ENCODE results near the gene MBNL1.

DNA sequence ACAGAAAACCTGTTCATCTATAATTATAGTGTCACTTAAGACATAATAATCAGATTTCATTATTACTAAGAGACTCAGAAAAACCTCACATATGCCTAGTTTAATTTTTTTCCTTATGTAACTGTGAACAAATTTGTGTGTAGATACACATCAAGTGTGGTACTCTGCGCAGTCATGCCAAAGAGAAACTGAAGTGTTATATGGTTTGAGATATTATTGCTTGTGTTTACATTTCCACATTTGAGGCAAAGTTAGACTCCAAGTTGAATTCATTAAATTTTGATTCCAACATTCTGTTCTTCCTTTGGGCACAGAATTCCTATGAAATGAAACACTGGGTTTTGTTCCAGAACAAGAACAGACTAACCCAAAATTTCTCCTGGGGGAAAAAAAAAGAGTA lies 2.2 kb downstream of the MBNL1 start:
- TF ChIP-seq, protein P1, sequence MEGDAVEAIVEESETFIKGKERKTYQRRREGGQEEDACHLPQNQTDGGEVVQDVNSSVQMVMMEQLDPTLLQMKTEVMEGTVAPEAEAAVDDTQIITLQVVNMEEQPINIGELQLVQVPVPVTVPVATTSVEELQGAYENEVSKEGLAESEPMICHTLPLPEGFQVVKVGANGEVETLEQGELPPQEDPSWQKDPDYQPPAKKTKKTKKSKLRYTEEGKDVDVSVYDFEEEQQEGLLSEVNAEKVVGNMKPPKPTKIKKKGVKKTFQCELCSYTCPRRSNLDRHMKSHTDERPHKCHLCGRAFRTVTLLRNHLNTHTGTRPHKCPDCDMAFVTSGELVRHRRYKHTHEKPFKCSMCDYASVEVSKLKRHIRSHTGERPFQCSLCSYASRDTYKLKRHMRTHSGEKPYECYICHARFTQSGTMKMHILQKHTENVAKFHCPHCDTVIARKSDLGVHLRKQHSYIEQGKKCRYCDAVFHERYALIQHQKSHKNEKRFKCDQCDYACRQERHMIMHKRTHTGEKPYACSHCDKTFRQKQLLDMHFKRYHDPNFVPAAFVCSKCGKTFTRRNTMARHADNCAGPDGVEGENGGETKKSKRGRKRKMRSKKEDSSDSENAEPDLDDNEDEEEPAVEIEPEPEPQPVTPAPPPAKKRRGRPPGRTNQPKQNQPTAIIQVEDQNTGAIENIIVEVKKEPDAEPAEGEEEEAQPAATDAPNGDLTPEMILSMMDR (conservative IDR thresholded peaks at IDR 0.05; ENCODE audit: low read depth, low read length) = no peak
- TF ChIP-seq EZH2 (IDR thresholded peaks at IDR 0.05; ENCODE audit: borderline replicate concordance, low read depth, low read length, poor library complexity, severe bottlenecking) = no peak
